ENCODE data around the gene SEC23IP.
"Not testable (repeated sequence)": the region's sequence is repeated elsewhere in the genome, so short reads cannot be mapped to it uniquely, and the experiment has no call there.

Gene SEC23IP

DNA sequence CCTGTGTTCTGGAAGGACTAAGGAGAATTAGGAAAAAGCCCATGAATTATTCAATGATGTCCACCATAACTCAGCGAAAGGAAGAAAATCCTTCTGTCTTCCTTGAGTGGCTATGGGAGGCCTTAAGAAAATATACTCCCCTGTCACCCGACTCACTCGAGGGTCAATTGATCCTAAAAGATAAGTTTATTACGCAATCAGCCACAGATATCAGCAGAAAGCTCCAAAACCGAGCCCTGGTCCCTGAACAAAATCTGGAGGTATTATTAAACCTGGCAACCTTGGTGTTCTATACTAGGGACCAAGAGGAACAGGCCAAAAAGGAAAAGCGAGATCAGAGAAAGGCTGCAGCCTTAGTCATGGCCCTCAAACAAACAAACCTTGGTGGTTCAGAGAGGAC lies 6.5 kb upstream of the SEC23IP start:
- DNase-seq, result not testable (repeated sequence)

GRCh38 chr10:119888715-119889114 lies 3.8 kb upstream of the SEC23IP start:
- DNase-seq, result not testable (repeated sequence)

DNA sequence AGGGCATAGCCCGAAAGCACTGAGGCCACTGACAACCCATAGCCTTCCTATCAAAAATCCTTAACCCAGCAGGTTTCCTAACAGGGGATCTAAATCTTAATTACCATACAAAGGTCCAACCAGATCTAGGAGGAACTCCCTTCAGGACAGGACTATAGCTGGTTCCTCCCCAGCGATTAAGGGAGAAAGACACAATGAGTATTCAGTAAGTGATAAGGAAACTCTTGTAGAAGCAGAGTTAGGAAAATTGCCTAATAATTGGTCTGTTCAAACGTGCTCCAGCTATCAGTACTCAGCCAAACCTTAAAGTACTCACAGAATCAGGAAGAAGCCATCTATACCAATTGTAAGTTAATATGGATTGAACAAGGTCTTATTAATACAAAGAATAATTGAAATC lies 3.3 kb upstream of the SEC23IP start:
- DNase-seq, result not testable (repeated sequence)

- DNase-seq, result not testable (repeated sequence)
Observed at GRCh38 chr10:119890307-119890706, 2.2 kb upstream of the SEC23IP start.

DNA sequence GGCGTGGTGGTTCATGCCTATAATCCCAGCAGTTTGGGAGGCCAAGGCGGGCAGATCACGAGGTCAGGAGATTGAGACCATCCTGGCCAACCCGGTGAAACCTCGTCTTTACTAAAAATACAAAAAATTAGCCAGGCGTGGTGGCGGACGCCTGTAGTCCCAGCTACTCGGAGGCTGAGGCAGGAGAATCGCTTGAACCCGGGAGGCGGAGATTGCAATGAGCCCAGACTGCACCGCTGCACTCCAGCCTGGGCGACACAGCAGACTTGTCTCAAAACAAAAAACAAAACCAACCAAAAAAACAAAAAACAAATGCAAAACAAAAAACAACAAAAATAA lies 712 bp upstream of the SEC23IP start:
- DNase-seq, result not testable (repeated sequence)

DNA sequence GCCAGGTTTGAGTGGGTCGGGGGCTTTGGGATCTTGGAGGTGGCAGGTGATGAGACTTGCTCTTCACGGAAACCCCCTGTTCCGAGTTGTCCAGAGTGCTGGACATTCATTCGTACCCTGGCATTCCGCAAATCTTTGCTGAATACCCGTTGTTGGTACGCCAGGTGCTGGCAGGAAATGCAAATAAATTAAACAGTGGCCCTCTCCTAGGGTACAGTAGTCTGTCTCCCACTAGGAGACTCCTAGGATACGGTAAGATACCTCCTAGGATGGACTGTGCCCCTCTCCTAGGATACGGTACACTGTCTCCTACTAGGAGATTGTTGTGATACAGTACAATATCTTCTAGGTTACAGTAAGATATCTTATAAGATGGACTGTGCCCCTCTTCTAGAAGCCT lies 544 bp downstream of the SEC23IP start:
- no peak for DNase-seq

GRCh38 chr10:119893845-119894427 lies 1.4 kb downstream of the SEC23IP start:
- no peak for DNase-seq

- DNase-seq, result no peak
Observed at GRCh38 chr10:119896061-119896655, 3.6 kb downstream of the SEC23IP start.

- no peak for DNase-seq
Observed at GRCh38 chr10:119896937-119897770, 4.6 kb downstream of the SEC23IP start.

DNA sequence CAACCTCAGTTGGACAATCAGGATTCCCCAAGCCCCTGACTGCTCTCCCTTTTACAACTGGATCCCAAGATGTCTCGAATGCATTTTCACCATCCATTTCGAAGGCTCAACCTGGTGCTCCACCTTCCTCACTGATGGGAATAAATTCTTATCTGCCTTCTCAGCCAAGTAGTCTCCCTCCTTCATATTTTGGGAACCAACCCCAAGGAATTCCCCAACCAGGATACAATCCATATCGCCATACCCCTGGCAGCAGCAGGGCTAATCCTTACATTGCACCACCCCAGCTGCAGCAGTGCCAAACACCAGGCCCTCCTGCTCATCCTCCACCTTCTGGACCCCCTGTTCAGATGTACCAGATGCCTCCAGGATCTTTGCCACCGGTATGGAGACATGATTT lies 6.0 kb downstream of the SEC23IP start:
- DNase-seq, result no peak

GRCh38 chr10:119903946-119904666 lies 11.6 kb downstream of the SEC23IP start:
- DNase-seq, result no peak

DNA sequence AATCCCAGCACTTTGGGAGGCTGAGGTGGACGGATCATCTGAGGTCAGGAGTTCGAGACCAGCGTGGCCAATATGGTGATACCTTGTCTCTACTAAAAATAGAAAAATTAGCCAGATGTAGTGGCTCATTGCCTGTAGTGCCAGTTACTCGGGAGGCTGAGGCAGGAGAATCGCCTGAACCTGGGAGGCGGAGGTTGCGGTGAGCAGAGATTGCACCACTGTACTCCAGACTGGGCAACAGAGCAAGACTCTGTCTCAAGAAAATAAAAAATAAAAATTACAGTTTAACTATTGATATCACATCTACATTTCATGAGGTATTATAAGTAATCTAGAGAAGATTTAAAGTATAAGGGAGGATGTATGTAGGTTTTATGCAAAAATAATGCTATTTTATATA lies 15.2 kb downstream of the SEC23IP start:
- DNase-seq, result not testable (repeated sequence)

DNA sequence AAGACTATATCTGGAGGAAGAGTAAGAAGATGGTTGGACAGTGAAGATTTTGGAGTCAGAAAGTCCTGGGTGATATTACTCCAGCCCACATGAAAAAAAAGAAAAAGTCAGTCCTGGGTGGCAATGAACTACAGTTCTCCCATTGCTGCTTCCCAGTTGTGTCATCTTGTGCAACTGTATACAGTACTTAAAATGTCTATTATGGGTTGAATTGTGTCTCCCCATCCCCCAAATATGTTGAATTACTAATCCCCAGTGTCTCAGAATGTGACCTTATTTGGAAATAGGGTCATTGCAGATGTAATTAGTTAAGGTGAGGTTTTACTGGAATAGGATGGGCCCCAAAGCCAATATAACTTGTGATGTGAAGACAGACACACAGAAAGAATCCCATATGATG lies 15.6 kb downstream of the SEC23IP start:
- DNase-seq, result no peak

GRCh38 chr10:119910689-119911088 lies 18.2 kb downstream of the SEC23IP start:
- DNase-seq, result no peak

- DNase-seq, result no peak
Observed at GRCh38 chr10:119917777-119918176, 25.2 kb downstream of the SEC23IP start.

DNA sequence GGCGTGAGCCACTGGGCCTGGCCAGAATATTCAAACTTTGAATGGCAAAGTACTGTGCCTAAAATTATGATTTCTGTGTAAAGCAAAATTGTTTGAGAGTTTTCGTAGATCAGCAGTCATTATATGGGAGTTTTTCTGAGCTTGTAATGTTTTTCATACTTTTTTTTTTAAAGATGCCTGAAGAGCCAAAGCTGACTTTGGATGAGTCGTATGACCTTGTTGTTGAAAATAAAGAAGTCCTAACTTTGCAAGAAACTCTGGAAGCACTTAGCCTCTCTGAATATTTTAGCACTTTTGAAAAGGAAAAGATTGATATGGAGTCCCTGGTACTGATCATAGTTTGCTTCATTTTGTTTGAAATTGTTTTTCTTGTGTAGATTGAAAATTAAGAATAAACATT lies 26.7 kb downstream of the SEC23IP start:
- no peak for DNase-seq

GRCh38 chr10:119919826-119920225 lies 27.3 kb downstream of the SEC23IP start:
- no peak for DNase-seq

- DNase-seq, result no peak
Observed at GRCh38 chr10:119928411-119928810, 35.9 kb downstream of the SEC23IP start.

- no peak for DNase-seq
Observed at GRCh38 chr10:119931871-119932270, 39.3 kb downstream of the SEC23IP start.

DNA sequence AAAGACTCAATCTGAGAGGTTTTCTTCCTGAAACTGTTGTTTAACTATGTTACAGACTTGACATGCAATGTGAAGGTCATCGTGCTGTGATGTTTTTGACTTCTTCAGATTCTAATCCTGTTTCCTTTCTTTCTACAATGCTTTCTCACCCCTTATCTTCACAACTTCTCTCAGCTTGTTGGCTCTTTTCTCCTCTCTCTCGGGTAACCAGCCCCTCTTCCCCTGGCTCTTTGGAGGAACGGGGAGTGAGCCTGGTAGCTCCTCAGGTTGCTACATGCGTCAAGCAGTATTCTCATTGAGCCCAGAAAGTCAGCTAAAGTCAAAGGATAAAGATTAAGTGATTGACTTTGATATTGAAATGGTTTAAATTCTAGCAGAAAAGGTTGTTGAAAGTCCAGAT lies 40.1 kb downstream of the SEC23IP start:
- DNase-seq, result no peak

DNA sequence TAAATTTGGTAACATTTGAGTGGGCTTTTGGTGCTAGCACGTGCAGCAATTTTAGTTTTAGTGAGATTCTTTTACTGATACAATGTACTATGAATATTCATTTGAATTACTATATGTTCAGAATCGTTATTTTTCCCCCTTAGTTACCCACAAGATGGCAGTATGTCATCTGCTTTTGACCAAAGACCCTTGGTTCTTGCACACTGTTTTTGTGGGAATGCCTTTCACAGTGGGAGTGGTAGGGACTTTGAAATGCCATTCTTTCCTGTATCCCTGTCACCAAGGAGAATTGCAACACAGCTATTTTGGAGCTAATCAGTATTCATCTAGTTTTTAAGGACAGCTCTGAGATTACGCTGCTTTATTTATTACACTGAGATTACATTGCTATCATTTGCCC lies 40.6 kb downstream of the SEC23IP start:
- DNase-seq, result no peak

DNA sequence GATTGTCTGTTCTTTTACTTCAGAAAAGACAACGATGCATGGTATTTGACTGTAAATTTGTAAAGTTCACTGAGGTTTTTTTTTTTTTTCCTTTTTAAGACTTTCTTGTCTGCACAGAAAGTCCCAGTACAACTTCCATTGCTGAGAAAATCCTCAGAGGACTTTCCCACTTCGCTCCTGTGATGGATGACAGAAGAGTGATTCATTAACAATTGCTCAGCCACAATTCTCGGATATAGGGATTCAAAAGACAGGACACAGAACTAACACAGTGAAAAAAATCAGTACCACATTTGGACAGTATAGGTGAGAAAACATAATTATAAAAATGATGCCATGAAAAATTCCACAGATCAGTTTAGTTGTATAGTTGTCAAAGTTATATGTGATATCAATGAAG lies 48.0 kb downstream of the SEC23IP start:
- no peak for DNase-seq

DNA sequence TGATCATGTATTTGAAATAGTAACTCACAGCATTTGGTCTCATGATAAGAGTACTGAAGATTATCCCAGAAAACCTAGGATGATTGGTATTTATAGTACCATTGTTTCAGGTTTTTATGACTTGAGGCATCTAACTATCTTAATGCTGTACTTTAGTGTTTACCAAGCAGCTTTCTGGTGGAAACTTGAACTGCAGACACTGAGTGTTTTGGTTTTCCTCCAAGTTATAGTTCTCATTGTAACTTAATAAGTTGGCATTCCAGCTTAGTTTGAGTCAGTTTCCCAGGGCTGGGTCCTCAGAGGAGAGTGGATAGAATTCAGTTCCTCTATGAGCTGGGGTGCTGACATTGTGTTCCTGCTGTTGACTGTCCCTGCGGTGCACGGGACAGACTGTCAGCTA lies 50.4 kb downstream of the SEC23IP start:
- no peak for DNase-seq

- DNase-seq, result no peak
Observed at GRCh38 chr10:119945805-119946204, 53.3 kb downstream of the SEC23IP start.

Measured in activated CD4-positive, alpha-beta T cell treated with anti-CD3 and anti-CD28 coated beads for 4 hours (primary cell).